GM23248 (cell line): Measurements from ENCODE around the gene BBS7. TPM values are rescaled to one million over a fixed set of nuclear protein-coding genes. Genes with fewer than 3 reads are reported as not detected.

Experiments used
- DNase-seq: peaks from one replicate; pipeline ENCODE4 v3.0.0-alpha.2; 2015
- H2AFZ ChIP-seq: fragments of 200-600 bp; sonication (generic); 2 replicates; pipeline ENCODE4 v1.6.1; 2016; ENCODE audit warnings: antibody characterized with exemption
- H3F3A ChIP-seq: fragments of 200-600 bp; sonication (generic); 2 replicates; pipeline ENCODE4 v1.6.1; 2016; ENCODE audit warnings: mild to moderate bottlenecking, antibody characterized with exemption, mixed run types; ENCODE audit not compliant: insufficient read depth
- H3K27ac ChIP-seq: fragments of 200-600 bp; sonication (generic); 2 replicates; pipeline ENCODE4 v1.5.1; 2016; ENCODE audit warnings: mild to moderate bottlenecking
- H3K27me3 ChIP-seq: fragments of 200-600 bp; sonication (generic); replicated peaks from 2 replicates; pipeline ENCODE4 v1.6.1; 2016; ENCODE audit warnings: mild to moderate bottlenecking; ENCODE audit not compliant: insufficient read depth
- H3K36me3 ChIP-seq: fragments of 200-600 bp; sonication (generic); 2 replicates; pipeline ENCODE4 v1.6.1; 2016; ENCODE audit warnings: low read depth, mild to moderate bottlenecking
- H3K4me1 ChIP-seq: fragments of 200-600 bp; sonication (generic); 2 replicates; pipeline ENCODE4 v1.6.1; 2016; ENCODE audit warnings: mild to moderate bottlenecking; ENCODE audit not compliant: insufficient read depth
- H3K4me2 ChIP-seq: fragments of 200-600 bp; sonication (generic); one replicate; pipeline ENCODE4 v1.6.1; 2016; ENCODE audit warnings: mild to moderate bottlenecking; ENCODE audit not compliant: unreplicated experiment
- H3K4me3 ChIP-seq: fragments of 200-600 bp; sonication (generic); 2 replicates; pipeline ENCODE4 v1.5.1; 2016; ENCODE audit warnings: mild to moderate bottlenecking
- H3K79me2 ChIP-seq: fragments of 200-600 bp; sonication (generic); 2 replicates; pipeline ENCODE4 v1.6.1; 2016; ENCODE audit warnings: mild to moderate bottlenecking; ENCODE audit not compliant: insufficient read depth
- H3K9ac ChIP-seq: fragments of 200-600 bp; sonication (generic); 2 replicates; pipeline ENCODE4 v1.6.1; 2016; ENCODE audit warnings: mild to moderate bottlenecking
- H3K9me2 ChIP-seq: fragments of 200-600 bp; sonication (generic); 2 replicates; pipeline ENCODE4 v1.6.1; 2016; ENCODE audit warnings: mixed run types, mild to moderate bottlenecking, moderate library complexity; ENCODE audit not compliant: insufficient read depth
- H3K9me3 ChIP-seq: fragments of 200-600 bp; sonication (generic); one replicate; pipeline ENCODE4 v1.6.1; 2017; ENCODE audit warnings: low read depth
- H4K20me1 ChIP-seq: fragments of 200-600 bp; sonication (generic); 2 replicates; pipeline ENCODE4 v1.6.0; 2016; ENCODE audit not compliant: insufficient read depth
- EZH2 ChIP-seq: fragments of 200-600 bp; sonication (generic); IDR thresholded peaks from 2 replicates; pipeline ENCODE4 v1.6.1; 2018; ENCODE audit warnings: antibody characterized with exemption, mild to moderate bottlenecking; ENCODE audit not compliant: insufficient read depth, poor library complexity, severe bottlenecking
- EZH2phosphoT487 ChIP-seq: fragments of 200-600 bp; sonication (generic); IDR thresholded peaks from 2 replicates; pipeline ENCODE4 v1.6.1; 2018; ENCODE audit warnings: antibody characterized with exemption, moderate library complexity, mild to moderate bottlenecking, low read depth; ENCODE audit not compliant: insufficient read depth
- WGBS, 2 experiments: methylation state at CpG; one replicate each; pipeline ENCODE4 v1.1.6; 2015 to 2017; ENCODE audit warnings: low lambda C conversion rate in 2 of 2, low coverage in 1 of 2; ENCODE audit errors: missing lambda C conversion rate in 2 of 2; 5-methylcytosine and 5-hydroxymethylcytosine counted together
- in situ Hi-C: fragments of 300-500 bp; cut with MboI; formaldehyde crosslinking; loops from 2 replicates; pipeline ENCODE4 v1.15.0; 2020
- polyA plus RNA-seq: library from polyadenylated mRNA; unstranded; fragments of >200 nt; fragmentation: Nextera tagmentation; extraction: Ambion mirVana; gene quantifications from 2 replicates; pipeline ENCODE4 v1.2.1, GENCODE V29; 2016
- total RNA-seq: library from RNA; depleted of rRNA; stranded (reverse); fragments of >200 nt; shearing (Covaris generic); gene quantifications from 2 replicates; pipeline ENCODE4 v1.2.3, GENCODE V29; 2014

BBS7 gene
- total and polyA plus RNA-seq, 2 experiments from 2014 or later: 24.5 to 28.7 TPM

DNA sequence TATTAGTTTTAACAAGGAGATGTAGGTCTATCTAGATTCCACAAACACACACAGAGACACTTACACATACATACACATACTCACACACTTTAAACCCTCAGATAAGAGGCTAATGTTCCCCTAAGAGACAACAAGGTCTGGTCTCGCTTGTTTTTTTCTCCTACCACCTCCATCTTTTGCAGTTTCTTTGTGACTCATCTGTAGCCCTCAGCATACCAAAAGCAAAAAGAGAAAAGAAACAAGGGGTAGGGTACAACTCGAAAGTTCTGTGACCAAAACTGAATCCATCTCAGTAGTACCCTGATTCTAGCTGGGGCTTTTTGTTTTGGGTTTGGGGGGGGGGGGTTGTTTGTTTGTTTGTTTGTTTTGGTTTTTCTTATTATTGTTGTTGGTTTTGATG, 81.4 kb downstream of the BBS7 start:
- Histone ChIP-seq H3K4me2 (peak overlapping the region; percentile 33), H2AFZ (peak overlapping the region; percentile 42; the same call in 1 of the 2 replicates), H3K36me3 (no peaks in the 10 kb centered on the region), H4K20me1 (no peaks in the 10 kb centered on the region), H3K27me3 (no peaks in the 10 kb centered on the region), H3K4me3 (no peak overlapping the region), H3K9me3 (no peaks in the 10 kb centered on the region), H3K27ac (peak overlapping the region; percentile 80), H3F3A (peaks cover 74% of the 10 kb centered on the region), H3K4me1 (peaks cover 84% of the 10 kb centered on the region), H3K9ac (peak overlapping the region; percentile 1; the same call in 1 of the 2 replicates), H3K79me2 (no peaks in the 10 kb centered on the region), H3K9me2 (no peaks in the 10 kb centered on the region)
- TF ChIP-seq EZH2phosphoT487 (no peak), EZH2 (no peak)
- in situ Hi-C loops: no loop called here
- WGBS, 2 experiments: 67 to 68% methylated on average over 2 of the region's 2 CpGs
- DNase-seq: peak; percentile 30

DNA sequence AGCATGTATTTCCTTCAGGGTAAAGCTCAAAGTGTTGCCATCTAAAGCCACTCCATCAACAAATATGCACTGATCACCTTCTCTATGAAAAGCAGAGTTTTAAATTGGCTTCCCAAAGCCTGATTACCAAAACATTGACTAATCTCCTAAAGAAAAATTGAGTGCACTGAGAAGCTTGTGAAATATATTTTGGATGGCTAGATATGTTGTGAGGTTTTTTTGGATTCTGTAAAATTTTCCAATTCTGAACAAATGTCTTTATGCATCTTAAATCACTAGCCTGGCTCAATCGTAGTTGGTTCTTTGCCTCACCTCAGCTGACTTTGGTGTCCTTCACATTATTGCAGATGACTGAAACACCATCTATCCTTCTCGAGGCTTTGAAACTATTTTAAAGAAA, 84.1 kb downstream of the BBS7 start:
- Histone ChIP-seq H3K4me1 (peaks cover 78% of the 10 kb centered on the region), H3K36me3 (no peaks in the 10 kb centered on the region), H4K20me1 (no peaks in the 10 kb centered on the region), H3K9me2 (no peaks in the 10 kb centered on the region), H3K4me2 (peak overlapping the region; percentile 66), H2AFZ (no peak overlapping the region), H3K79me2 (no peaks in the 10 kb centered on the region), H3K9me3 (no peaks in the 10 kb centered on the region), H3F3A (peaks cover 72% of the 10 kb centered on the region), H3K4me3 (no peak overlapping the region), H3K27me3 (no peaks in the 10 kb centered on the region), H3K27ac (peak overlapping the region; percentile 98), H3K9ac (peak overlapping the region; percentile 78)
- 15 to 32% methylated on average over 2 of the region's 2 CpGs for whole genome bisulfite sequencing, 2 experiments
- in situ Hi-C loops: no loop called here
- TF ChIP-seq EZH2: no peak
- DNase-seq: peak; percentile 46

DNA sequence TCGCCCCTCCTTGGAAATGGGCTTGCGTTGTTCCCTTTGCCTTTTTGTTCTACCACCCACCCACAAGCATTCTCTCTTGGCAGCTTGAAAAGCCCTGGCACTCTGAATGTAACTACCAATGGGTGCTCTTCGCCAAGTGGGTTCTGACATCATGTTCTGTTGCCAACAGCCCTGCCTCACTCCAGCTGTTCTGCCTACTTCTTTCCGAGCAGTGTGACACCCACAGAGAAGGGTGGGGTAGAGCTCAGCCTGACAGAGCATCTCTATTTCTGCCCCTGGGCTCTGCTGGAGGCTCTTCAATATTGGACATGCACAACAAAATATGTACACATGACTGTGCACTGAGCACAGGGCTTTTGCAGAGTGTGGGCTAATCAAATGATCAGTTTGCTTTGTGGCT, 84.8 kb downstream of the BBS7 start:
- H3K9me3 ChIP-seq: no peaks in the 10 kb centered on the region
- peaks cover 65% of the 10 kb centered on the region for H3F3A ChIP-seq
- H3K4me3 ChIP-seq: peak overlapping the region; percentile 30; the same call in 1 of the 2 replicates
- H2AFZ ChIP-seq: 0 out of 2 replicates have a peak overlapping the region, but pooled peaks have one; percentile 14
- TF ChIP-seq EZH2phosphoT487: no peak
- no peak for TF ChIP-seq EZH2
- DNase-seq: peak; percentile 87
- peak overlapping the region; percentile 98 for H3K27ac ChIP-seq
- H3K4me1 ChIP-seq: peaks cover 70% of the 10 kb centered on the region
- no peaks in the 10 kb centered on the region for H3K36me3 ChIP-seq
- no peaks in the 10 kb centered on the region for H3K27me3 ChIP-seq
- H3K9ac ChIP-seq: peak overlapping the region; percentile 78
- H3K79me2 ChIP-seq: no peaks in the 10 kb centered on the region
- H3K9me2 ChIP-seq: no peaks in the 10 kb centered on the region
- in situ Hi-C loops: no loop called here
- peak overlapping the region; percentile 66 for H3K4me2 ChIP-seq
- 14 to 22% methylated on average over 4 of the region's 4 CpGs for WGBS, 2 experiments
- no peaks in the 10 kb centered on the region for H4K20me1 ChIP-seq

DNA sequence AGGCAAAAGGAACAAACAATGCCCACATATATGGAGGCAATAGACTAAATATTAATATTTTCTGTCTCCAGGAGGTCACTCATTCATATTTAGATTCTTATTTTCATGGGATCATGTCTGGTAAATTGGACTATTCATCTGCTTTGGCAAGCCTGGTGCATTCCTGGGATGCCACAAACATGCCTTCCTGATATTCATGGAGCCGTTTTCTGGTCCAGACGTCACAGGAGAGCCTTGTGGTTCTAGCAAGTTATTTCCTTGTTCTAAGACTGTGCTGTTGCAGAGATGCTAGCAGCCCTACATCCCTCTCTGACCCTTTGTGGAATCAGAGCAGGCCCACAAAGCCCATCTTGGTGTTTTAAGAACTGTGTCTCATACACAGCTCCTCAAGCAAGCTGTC, 85.3 kb downstream of the BBS7 start:
- H3F3A ChIP-seq: peaks cover 60% of the 10 kb centered on the region
- no peaks in the 10 kb centered on the region for H3K9me3 ChIP-seq
- H3K4me1 ChIP-seq: peaks cover 65% of the 10 kb centered on the region
- peak overlapping the region; percentile 66 for H3K4me2 ChIP-seq
- WGBS, 2 experiments: 0% methylated on average over 2 of the region's 2 CpGs
- DNase-seq: peak; percentile 97
- H2AFZ ChIP-seq: 0 out of 2 replicates have a peak overlapping the region, but pooled peaks have one; percentile 14
- in situ Hi-C loops: no loop called here
- H3K4me3 ChIP-seq: peak overlapping the region; percentile 30; the same call in 1 of the 2 replicates
- H4K20me1 ChIP-seq: no peaks in the 10 kb centered on the region
- H3K27me3 ChIP-seq: no peaks in the 10 kb centered on the region
- no peaks in the 10 kb centered on the region for H3K36me3 ChIP-seq
- no peaks in the 10 kb centered on the region for H3K9me2 ChIP-seq
- H3K79me2 ChIP-seq: no peaks in the 10 kb centered on the region
- peak overlapping the region; percentile 98 for H3K27ac ChIP-seq
- peak overlapping the region; percentile 78 for H3K9ac ChIP-seq
- TF ChIP-seq EZH2 (no peak), EZH2phosphoT487 (no peak)

DNA sequence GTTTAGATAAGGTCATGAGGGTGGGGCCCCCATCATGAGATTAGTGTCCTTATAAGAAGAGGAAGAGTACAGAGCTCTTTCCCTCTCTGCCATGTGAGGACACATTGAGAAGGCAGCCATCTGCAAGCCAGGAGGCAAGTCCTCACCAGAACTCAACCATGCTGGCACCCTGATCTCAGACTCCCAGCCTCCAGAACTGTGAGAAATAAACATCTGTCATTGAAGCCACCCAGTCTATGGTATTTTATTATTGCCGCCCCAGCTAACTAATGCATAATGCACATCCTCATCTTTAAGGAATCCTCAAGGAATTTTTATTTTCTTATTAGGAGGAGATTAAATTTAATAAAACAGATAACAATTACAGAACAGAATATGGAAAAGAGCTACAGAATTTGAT, 85.9 kb downstream of the BBS7 start:
- Histone ChIP-seq H3K27me3 (no peaks in the 10 kb centered on the region), H3K9me3 (no peaks in the 10 kb centered on the region), H3K36me3 (no peaks in the 10 kb centered on the region), H3K4me1 (peaks cover 61% of the 10 kb centered on the region), H3F3A (peaks cover 54% of the 10 kb centered on the region), H3K9ac (peak overlapping the region; percentile 64), H3K79me2 (no peaks in the 10 kb centered on the region), H2AFZ (no peak overlapping the region), H3K4me3 (0 out of 2 replicates have a peak overlapping the region, but pooled peaks have one; percentile 13), H3K9me2 (no peaks in the 10 kb centered on the region), H4K20me1 (no peaks in the 10 kb centered on the region), H3K4me2 (peak overlapping the region; percentile 11), H3K27ac (peak overlapping the region; percentile 98)
- in situ Hi-C loops: no loop called here
- WGBS, 2 experiments: 41 to 64% methylated on average over 1 of the region's 1 CpG
- DNase-seq: peak; percentile 63
- no peak for TF ChIP-seq EZH2phosphoT487
